HG03520 (cell line): ENCODE data around the gene YPEL2.

Experiments
- ATAC-seq: cut with Tn5 transposase; IDR thresholded peaks from one replicate; pipeline ENCODE4 v1.9.1; 2021; ENCODE audit warnings: mild to moderate bottlenecking, moderate library complexity; ENCODE audit not compliant: unreplicated experiment

The YPEL2 gene

GRCh38 chr17:59428916-59429485 lies 97.5 kb downstream of the YPEL2 start:
- no peak for ATAC-seq

GRCh38 chr17:59431601-59432000 lies 100.1 kb downstream of the YPEL2 start:
- no peak for ATAC-seq

DNA sequence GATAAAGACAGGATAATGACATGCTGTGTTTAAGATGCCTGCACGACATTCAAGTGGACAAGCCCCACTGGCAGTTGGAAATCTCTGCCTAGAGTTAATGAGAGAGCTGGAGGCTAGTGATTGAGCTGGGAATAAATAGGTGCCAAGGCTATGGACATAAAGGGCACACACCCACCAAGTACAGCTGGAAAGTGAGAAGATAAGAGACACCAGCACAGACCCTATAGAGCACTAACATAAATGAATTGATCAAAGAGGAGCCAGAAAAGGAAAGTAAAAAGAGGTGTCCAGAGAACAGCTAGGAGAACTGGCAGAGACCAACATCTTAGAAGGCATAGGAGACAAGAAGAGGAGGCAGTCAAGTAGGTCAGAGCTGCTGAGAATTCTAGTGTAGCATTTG lies 101.2 kb downstream of the YPEL2 start:
- ATAC-seq = no peak

DNA sequence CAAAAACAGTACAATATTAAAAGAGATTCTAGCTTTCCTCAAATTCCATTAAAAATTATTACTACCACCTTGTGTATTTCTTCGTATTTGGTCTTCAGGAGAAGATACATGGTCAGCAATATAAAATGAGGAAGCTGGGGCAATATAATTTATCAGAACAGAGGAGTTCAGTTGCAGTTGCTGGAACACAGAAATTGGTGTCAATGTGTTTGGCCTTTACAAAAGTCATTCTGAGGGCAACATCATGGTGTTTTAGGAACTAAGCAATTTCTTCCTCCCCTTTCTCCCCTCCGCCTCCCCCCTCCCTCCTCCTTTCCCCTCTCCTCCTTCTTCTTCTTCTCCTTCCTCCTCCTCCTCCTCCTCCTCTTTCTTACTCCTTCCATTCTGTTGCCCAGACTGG lies 102.1 kb downstream of the YPEL2 start:
- no peak for ATAC-seq

GRCh38 chr17:59434429-59434828 lies 103.0 kb downstream of the YPEL2 start:
- no peak for ATAC-seq

DNA sequence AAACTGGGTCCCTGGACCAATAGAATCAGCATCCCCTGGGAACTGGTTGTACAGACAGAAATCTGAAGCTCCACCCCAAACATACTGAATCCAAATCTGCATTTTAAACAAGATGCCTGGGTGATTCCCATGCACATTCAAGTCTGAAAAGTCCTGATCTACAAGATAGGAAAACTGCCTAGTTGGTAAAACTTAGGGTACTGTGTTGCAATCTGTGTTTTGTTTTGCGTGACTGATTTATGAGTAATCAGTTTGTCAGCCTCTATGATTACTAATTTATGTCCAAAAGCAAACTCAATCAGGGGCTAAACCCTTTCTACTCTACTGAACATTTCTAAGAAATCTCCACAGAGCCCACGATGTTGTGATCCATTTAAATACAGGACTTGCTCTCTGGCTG lies 103.8 kb downstream of the YPEL2 start:
- ATAC-seq = no peak

GRCh38 chr17:59436900-59437299 lies 105.4 kb downstream of the YPEL2 start:
- no peak for ATAC-seq

GRCh38 chr17:59437791-59438281 lies 106.4 kb downstream of the YPEL2 start:
- no peak for ATAC-seq

GRCh38 chr17:59439262-59439661 lies 107.8 kb downstream of the YPEL2 start:
- ATAC-seq = no peak

GRCh38 chr17:59439741-59440211 lies 108.3 kb downstream of the YPEL2 start:
- no peak for ATAC-seq

GRCh38 chr17:59440757-59441463 lies 109.5 kb downstream of the YPEL2 start:
- ATAC-seq = no peak

DNA sequence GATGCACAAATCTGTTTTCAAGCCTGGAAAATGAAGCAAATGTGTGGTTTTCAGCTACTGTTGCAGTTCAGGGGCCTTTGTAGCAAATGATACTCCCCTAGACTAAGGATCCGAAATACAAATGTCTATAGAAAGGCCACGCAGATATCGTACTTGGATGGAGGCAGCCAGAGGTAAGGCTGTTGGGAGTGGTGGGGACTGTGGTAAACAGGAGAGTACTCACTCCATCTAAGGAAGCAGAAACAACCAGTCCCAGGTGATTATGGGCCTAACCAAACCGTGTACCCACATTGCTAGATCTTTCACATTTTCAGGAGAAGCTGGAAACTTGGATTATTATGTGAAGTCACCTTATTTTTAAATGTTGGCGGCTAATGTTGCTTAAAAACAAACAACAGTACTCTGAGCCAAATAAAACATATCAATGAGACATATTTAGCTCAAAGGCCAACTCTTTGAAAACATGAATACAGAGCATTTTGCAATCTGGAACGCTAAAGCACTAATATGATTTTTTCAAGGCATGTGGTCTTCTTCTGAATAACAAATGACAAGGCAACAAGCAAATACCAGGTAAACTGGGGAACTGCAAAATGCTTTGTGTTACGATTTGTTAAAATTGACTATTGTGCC lies 110.1 kb downstream of the YPEL2 start:
- ATAC-seq = no peak

- no peak for ATAC-seq
These were observed 111.7 kb downstream of the YPEL2 start for GRCh38 chr17:59443106-59443505.
